Skeletal muscle tissue (tissue), 4 donors: ENCODE data around the gene IL31RA. TPM values are rescaled to one million over a fixed set of nuclear protein-coding genes. Genes with fewer than 3 reads are reported as not detected.

Experiments used
- H3K27ac ChIP-seq: one replicate; pipeline ENCODE4 v1.7.0; 2013; ENCODE audit warnings: mild to moderate bottlenecking, low read depth, low read length, inconsistent platforms
- H3K27me3 ChIP-seq, 3 donors: one replicate each; pipeline ENCODE4 v1.7.0; 2013; ENCODE audit warnings: low read length in 3 of 3; ENCODE audit not compliant: control insufficient read depth in 3 of 3, insufficient read depth in 3 of 3
- H3K36me3 ChIP-seq, 3 donors: one replicate each; pipeline ENCODE4 v1.7.0; 2013; ENCODE audit warnings: low read length in 3 of 3; ENCODE audit not compliant: control insufficient read depth in 3 of 3, insufficient read depth in 3 of 3
- H3K4me1 ChIP-seq, 3 donors: one replicate each; pipeline ENCODE4 v1.7.0; 2013; ENCODE audit warnings: low read length in 3 of 3, mild to moderate bottlenecking in 3 of 3; ENCODE audit not compliant: control insufficient read depth in 3 of 3, insufficient read depth in 3 of 3
- H3K4me3 ChIP-seq, 3 donors: one replicate each; pipeline ENCODE4 v1.7.0; 2013; ENCODE audit warnings: low read length in 3 of 3
- H3K9ac ChIP-seq, 3 donors: one replicate each; pipeline ENCODE4 v1.7.0; 2013; ENCODE audit warnings: low read length in 3 of 3, mild to moderate bottlenecking in 3 of 3, moderate library complexity in 2 of 3, low read depth in 1 of 3
- H3K9me3 ChIP-seq, 3 donors: one replicate each; pipeline ENCODE4 v1.7.0; 2013; ENCODE audit warnings: low read length in 3 of 3; ENCODE audit not compliant: control insufficient read depth in 3 of 3
- total RNA-seq: library from RNA; depleted of rRNA; stranded (reverse); fragments of >200 nt; gene quantifications from one replicate; pipeline ENCODE4 v1.2.3, GENCODE V29; 2014
- donor health status: Osteomylitis.

Gene IL31RA
- total RNA-seq, 1 donor from 2014 or later: 1.0 TPM

GRCh38 chr5:55832446-55832845 lies 18.7 kb upstream of the IL31RA start:
- Histone ChIP-seq H3K9me3 (no peaks in the 10 kb centered on the region), H3K4me3 (no peak overlapping the region), H3K36me3 (no peaks in the 10 kb centered on the region), H3K9ac (no peak overlapping the region), H3K4me1 (no peaks in the 10 kb centered on the region), H3K27me3 (no peaks in the 10 kb centered on the region), H3K27ac (no peak overlapping the region)

- H3K27ac ChIP-seq: no peak overlapping the region
These were observed 15.0 kb upstream of the IL31RA start for GRCh38 chr5:55836191-55836590.

GRCh38 chr5:55841976-55842375 lies 9.2 kb upstream of the IL31RA start:
- Histone ChIP-seq H3K9ac (no peak overlapping the region), H3K4me3 (no peak overlapping the region), H3K4me1 (no peaks in the 10 kb centered on the region), H3K27me3 (no peaks in the 10 kb centered on the region), H3K27ac (no peak overlapping the region), H3K36me3 (no peaks in the 10 kb centered on the region), H3K9me3 (no peaks in the 10 kb centered on the region)

More at GRCh38 chr5:55836191-55836590, 15.0 kb upstream of the IL31RA start:
- no peaks in the 10 kb centered on the region for H3K36me3 ChIP-seq
- H3K9me3 ChIP-seq: no peaks in the 10 kb centered on the region
- no peak overlapping the region for H3K9ac ChIP-seq
- H3K4me1 ChIP-seq: no peaks in the 10 kb centered on the region
- H3K4me3 ChIP-seq: no peak overlapping the region
- H3K27me3 ChIP-seq: no peaks in the 10 kb centered on the region

- no peak overlapping the region for H3K27ac ChIP-seq
- H3K27me3 ChIP-seq: no peaks in the 10 kb centered on the region
- no peaks in the 10 kb centered on the region for H3K36me3 ChIP-seq
- no peaks in the 10 kb centered on the region for H3K9me3 ChIP-seq
- no peak overlapping the region for H3K9ac ChIP-seq
- no peak overlapping the region for H3K4me3 ChIP-seq
- no peaks in the 10 kb centered on the region for H3K4me1 ChIP-seq
These were observed 3.3 kb upstream of the IL31RA start for GRCh38 chr5:55847837-55848236.

GRCh38 chr5:55848783-55849182 lies 2.4 kb upstream of the IL31RA start:
- Histone ChIP-seq H3K4me3 (no peak overlapping the region), H3K27ac (no peak overlapping the region)

GRCh38 chr5:55851675-55851979 lies 470 bp downstream of the IL31RA start:
- Histone ChIP-seq H3K4me1 (no peaks in the 10 kb centered on the region), H3K9me3 (no peaks in the 10 kb centered on the region), H3K4me3 (peak overlapping the region in 2 of 3 donors; percentile 44 to 49), H3K27ac (no peak overlapping the region), H3K27me3 (no peaks in the 10 kb centered on the region), H3K9ac (peak overlapping the region; percentile 2 to 71 (median 47)), H3K36me3 (no peaks in the 10 kb centered on the region)

More at GRCh38 chr5:55848783-55849182, 2.4 kb upstream of the IL31RA start:
- Histone ChIP-seq H3K9ac (no peak overlapping the region), H3K4me1 (no peaks in the 10 kb centered on the region), H3K36me3 (no peaks in the 10 kb centered on the region), H3K9me3 (no peaks in the 10 kb centered on the region), H3K27me3 (no peaks in the 10 kb centered on the region)

GRCh38 chr5:55852503-55852902 lies 1.3 kb downstream of the IL31RA start:
- Histone ChIP-seq H3K27me3 (no peaks in the 10 kb centered on the region), H3K4me1 (no peaks in the 10 kb centered on the region), H3K4me3 (no peak overlapping the region), H3K27ac (no peak overlapping the region), H3K9me3 (no peaks in the 10 kb centered on the region), H3K9ac (no peak overlapping the region), H3K36me3 (no peaks in the 10 kb centered on the region)

- Histone ChIP-seq H3K27ac (no peak overlapping the region), H3K9ac (no peak overlapping the region), H3K4me3 (no peak overlapping the region), H3K9me3 (no peaks in the 10 kb centered on the region), H3K27me3 (no peaks in the 10 kb centered on the region), H3K36me3 (no peaks in the 10 kb centered on the region), H3K4me1 (no peaks in the 10 kb centered on the region)
These were observed 2.0 kb downstream of the IL31RA start for GRCh38 chr5:55853041-55853670.

GRCh38 chr5:55853818-55854217 lies 2.7 kb downstream of the IL31RA start:
- Histone ChIP-seq H3K27me3 (no peaks in the 10 kb centered on the region), H3K4me3 (no peak overlapping the region), H3K9ac (no peak overlapping the region), H3K36me3 (no peaks in the 10 kb centered on the region), H3K9me3 (no peaks in the 10 kb centered on the region), H3K27ac (no peak overlapping the region), H3K4me1 (no peaks in the 10 kb centered on the region)

GRCh38 chr5:55855509-55855908 lies 4.4 kb downstream of the IL31RA start:
- Histone ChIP-seq H3K9ac (no peak overlapping the region), H3K4me1 (no peaks in the 10 kb centered on the region), H3K27me3 (no peaks in the 10 kb centered on the region), H3K27ac (no peak overlapping the region), H3K36me3 (no peaks in the 10 kb centered on the region), H3K4me3 (no peak overlapping the region), H3K9me3 (no peaks in the 10 kb centered on the region)
